Esophagus squamous epithelium (tissue), 4 donors: Measurements from ENCODE around the gene ITSN1.

Experiments
- POLR2A ChIP-seq, 4 donors: fragments of 450-650 bp; IDR thresholded peaks; one replicate each; pipeline ENCODE4 v1.6.1; 2017; ENCODE audit warnings: antibody characterized with exemption in 4 of 4, mild to moderate bottlenecking in 4 of 4, moderate library complexity in 3 of 4
- TF ChIP-seq, protein P1 (sequence below), 6 experiments: fragments of 450-650 bp in 4 of 6; fragments of 200-600 bp in 2 of 6; sonication (generic) in 2 of 6; IDR thresholded peaks; one replicate each; pipeline ENCODE4 v1.5.1; 2016 to 2019; ENCODE audit warnings: antibody characterized with exemption in 6 of 6, mild to moderate bottlenecking in 4 of 6, moderate library complexity in 4 of 6

- TF ChIP-seq, protein P1, sequence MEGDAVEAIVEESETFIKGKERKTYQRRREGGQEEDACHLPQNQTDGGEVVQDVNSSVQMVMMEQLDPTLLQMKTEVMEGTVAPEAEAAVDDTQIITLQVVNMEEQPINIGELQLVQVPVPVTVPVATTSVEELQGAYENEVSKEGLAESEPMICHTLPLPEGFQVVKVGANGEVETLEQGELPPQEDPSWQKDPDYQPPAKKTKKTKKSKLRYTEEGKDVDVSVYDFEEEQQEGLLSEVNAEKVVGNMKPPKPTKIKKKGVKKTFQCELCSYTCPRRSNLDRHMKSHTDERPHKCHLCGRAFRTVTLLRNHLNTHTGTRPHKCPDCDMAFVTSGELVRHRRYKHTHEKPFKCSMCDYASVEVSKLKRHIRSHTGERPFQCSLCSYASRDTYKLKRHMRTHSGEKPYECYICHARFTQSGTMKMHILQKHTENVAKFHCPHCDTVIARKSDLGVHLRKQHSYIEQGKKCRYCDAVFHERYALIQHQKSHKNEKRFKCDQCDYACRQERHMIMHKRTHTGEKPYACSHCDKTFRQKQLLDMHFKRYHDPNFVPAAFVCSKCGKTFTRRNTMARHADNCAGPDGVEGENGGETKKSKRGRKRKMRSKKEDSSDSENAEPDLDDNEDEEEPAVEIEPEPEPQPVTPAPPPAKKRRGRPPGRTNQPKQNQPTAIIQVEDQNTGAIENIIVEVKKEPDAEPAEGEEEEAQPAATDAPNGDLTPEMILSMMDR (IDR thresholded peaks at IDR 0.05): no peak
- no peak for TF ChIP-seq POLR2A (IDR thresholded peaks at IDR 0.05)
These were observed 294.2 kb downstream of the ITSN1 start for GRCh38 chr21:33936301-33937038.
